ENCODE data around the gene INSYN2B.

DNA sequence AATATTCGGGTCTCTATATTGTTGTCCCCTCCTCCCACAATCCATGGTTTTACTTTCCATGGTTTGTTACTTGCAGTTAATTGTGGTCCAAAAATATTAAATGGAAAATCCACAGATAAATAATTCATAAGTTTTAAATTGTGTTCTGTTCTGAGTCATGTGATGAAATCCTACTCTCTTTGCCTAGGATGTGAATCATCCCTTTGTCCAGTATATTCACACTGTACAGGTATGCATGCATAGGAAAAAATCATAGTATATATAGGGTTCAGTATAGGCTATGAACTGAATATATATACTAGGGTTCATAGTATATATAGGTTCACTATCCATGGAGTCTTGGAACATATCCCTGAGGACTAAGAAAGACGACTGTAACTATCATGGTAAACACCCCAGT lies 19.6 kb downstream of the INSYN2B start:
- TF ChIP-seq, protein P1, sequence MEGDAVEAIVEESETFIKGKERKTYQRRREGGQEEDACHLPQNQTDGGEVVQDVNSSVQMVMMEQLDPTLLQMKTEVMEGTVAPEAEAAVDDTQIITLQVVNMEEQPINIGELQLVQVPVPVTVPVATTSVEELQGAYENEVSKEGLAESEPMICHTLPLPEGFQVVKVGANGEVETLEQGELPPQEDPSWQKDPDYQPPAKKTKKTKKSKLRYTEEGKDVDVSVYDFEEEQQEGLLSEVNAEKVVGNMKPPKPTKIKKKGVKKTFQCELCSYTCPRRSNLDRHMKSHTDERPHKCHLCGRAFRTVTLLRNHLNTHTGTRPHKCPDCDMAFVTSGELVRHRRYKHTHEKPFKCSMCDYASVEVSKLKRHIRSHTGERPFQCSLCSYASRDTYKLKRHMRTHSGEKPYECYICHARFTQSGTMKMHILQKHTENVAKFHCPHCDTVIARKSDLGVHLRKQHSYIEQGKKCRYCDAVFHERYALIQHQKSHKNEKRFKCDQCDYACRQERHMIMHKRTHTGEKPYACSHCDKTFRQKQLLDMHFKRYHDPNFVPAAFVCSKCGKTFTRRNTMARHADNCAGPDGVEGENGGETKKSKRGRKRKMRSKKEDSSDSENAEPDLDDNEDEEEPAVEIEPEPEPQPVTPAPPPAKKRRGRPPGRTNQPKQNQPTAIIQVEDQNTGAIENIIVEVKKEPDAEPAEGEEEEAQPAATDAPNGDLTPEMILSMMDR (IDR thresholded peaks at IDR 0.05 in 8 of 11, conservative IDR thresholded peaks at IDR 0.05 in 3 of 11), result no peak
- TF ChIP-seq POLR2A (IDR thresholded peaks at IDR 0.05) (no peak), POLR2AphosphoS5 (IDR thresholded peaks at IDR 0.05) (no peak)

All from spleen (tissue), 7 donors.